Lung (tissue), 12 donors: ENCODE measurements around the gene TMEM235. TPM values are rescaled to one million over a fixed set of nuclear protein-coding genes. Genes with fewer than 3 reads are reported as not detected.

Experiments
- ATAC-seq: fragments of 200-7000 bp; cut with Tn5 transposase; one replicate; pipeline ENCODE4 v1.9.1; 2020; ENCODE audit warnings: moderate number of reproducible peaks; ENCODE audit not compliant: insufficient read depth, low FRiP score
- DNase-seq, 3 donors: peaks; one replicate each; pipeline ENCODE4 v3.0.0-alpha.2; 2013 to 2017
- H3K27ac ChIP-seq, 2 donors: one replicate each; pipeline ENCODE4 v1.5.1; 2013; ENCODE audit warnings: mild to moderate bottlenecking in 2 of 2, moderate library complexity in 2 of 2, control low read depth in 1 of 2, inconsistent platforms in 1 of 2, low read depth in 1 of 2, low read length in 1 of 2
- H3K27me3 ChIP-seq, 3 donors: one replicate each; pipeline ENCODE4 v1.5.1; 2013; ENCODE audit warnings: low read length in 2 of 3; ENCODE audit not compliant: control insufficient read depth in 3 of 3, insufficient read depth in 3 of 3
- H3K36me3 ChIP-seq, 4 donors: one replicate each; pipeline ENCODE4 v1.5.1; 2013; ENCODE audit warnings: low read length in 4 of 4, mild to moderate bottlenecking in 1 of 4, moderate library complexity in 1 of 4; ENCODE audit not compliant: control insufficient read depth in 4 of 4, insufficient read depth in 4 of 4
- H3K4me1 ChIP-seq, 5 donors: one replicate each; pipeline ENCODE4 v1.5.1; 2013; ENCODE audit warnings: low read length in 5 of 5, mild to moderate bottlenecking in 2 of 5, moderate library complexity in 1 of 5; ENCODE audit not compliant: control insufficient read depth in 5 of 5, insufficient read depth in 5 of 5
- H3K4me3 ChIP-seq: one replicate; pipeline ENCODE4 v1.5.1; 2013; ENCODE audit warnings: mild to moderate bottlenecking, control low read depth, moderate library complexity
- H3K9ac ChIP-seq, 2 donors: one replicate each; pipeline ENCODE4 v1.5.1; 2013; ENCODE audit warnings: low read length in 2 of 2, control low read depth in 1 of 2; ENCODE audit not compliant: insufficient read depth in 1 of 2
- H3K9me3 ChIP-seq, 4 donors: one replicate each; pipeline ENCODE4 v1.5.1; 2013; ENCODE audit warnings: low read length in 3 of 4, mild to moderate bottlenecking in 1 of 4, moderate library complexity in 1 of 4; ENCODE audit not compliant: control insufficient read depth in 4 of 4, insufficient read depth in 3 of 4
- CTCF ChIP-seq: IDR thresholded peaks from 2 replicates; pipeline ENCODE4 v1.5.1; 2012; ENCODE audit warnings: mild to moderate bottlenecking; ENCODE audit errors: control extremely low read depth, extremely low read depth
- WGBS, 2 donors: extraction: QIAGEN DNeasy Blood & Tissue Kit; methylation state at CpG; one replicate each; pipeline ENCODE4 v1.1.7; 2013; 5-methylcytosine and 5-hydroxymethylcytosine counted together
- polyA plus RNA-seq, 2 donors: library from polyadenylated mRNA; stranded (reverse); fragments of 200-250 nt; gene quantifications; one replicate each; pipeline ENCODE4 v1.2.1, GENCODE V29; 2013
- total RNA-seq, 2 donors: library from RNA; depleted of rRNA in 1 of 2; stranded (reverse); fragments of >200 nt in 1 of 2; gene quantifications; one replicate each; pipeline ENCODE4 v1.2.1, GENCODE V29; 2014 to 2021
- donor health status: control.
- donor health status: control.
- donor health status: Bipolar disorder and iron deficiency.
- donor health status: healthy.
- donor health status: DM: yes; HTN: yes; CAD: no.

Gene TMEM235
- total and polyA plus RNA-seq, 4 donors, result 0.08 to 0.97 TPM; not detected in 2

GRCh38 chr17:78228176-78228575, 3.3 kb upstream of the TMEM235 start:
- H3K9me3 ChIP-seq, result peaks cover 0 to 3% (median 0%) of the 10 kb centered on the region in 4 donors
- H3K27ac ChIP-seq, result no peak overlapping the region
- peaks cover 4 to 28% (median 25%) of the 10 kb centered on the region in 3 donors for H3K27me3 ChIP-seq
- DNase-seq (no peak), ATAC-seq (no peak)
- H3K4me3 ChIP-seq, result no peak overlapping the region
- H3K36me3 ChIP-seq, result peaks cover 0 to 2% (median 0%) of the 10 kb centered on the region in 4 donors
- WGBS, 2 donors, result 86 to 87% methylated on average over 4 of the region's 4 CpGs
- H3K9ac ChIP-seq, result no peak overlapping the region
- TF ChIP-seq CTCF, result no peak
- H3K4me1 ChIP-seq, result peaks cover 0 to 6% (median 0%) of the 10 kb centered on the region in 5 donors

GRCh38 chr17:78230252-78230962, 1.0 kb upstream of the TMEM235 start:
- DNase-seq (peak in 1 of 3 donors; percentile 13), ATAC-seq (no peak)
- H3K36me3 ChIP-seq, result no peaks in the 10 kb centered on the region
- peaks cover 4 to 28% (median 25%) of the 10 kb centered on the region in 3 donors for H3K27me3 ChIP-seq
- H3K9me3 ChIP-seq, result peaks cover 0 to 3% (median 0%) of the 10 kb centered on the region in 4 donors
- H3K27ac ChIP-seq, result no peak overlapping the region
- H3K9ac ChIP-seq, result no peak overlapping the region
- WGBS, 2 donors, result 71 to 80% methylated on average over 13 of the region's 13 CpGs
- peaks cover 0 to 10% (median 0%) of the 10 kb centered on the region in 5 donors for H3K4me1 ChIP-seq
- H3K4me3 ChIP-seq, result no peak overlapping the region
- TF ChIP-seq CTCF, result no peak

- Histone ChIP-seq H3K27ac (no peak overlapping the region), H3K9ac (no peak overlapping the region), H3K4me1 (peaks cover 0 to 12% (median 0%) of the 10 kb centered on the region in 5 donors), H3K27me3 (peaks cover 4 to 28% (median 25%) of the 10 kb centered on the region in 3 donors), H3K4me3 (no peak overlapping the region), H3K9me3 (peaks cover 0 to 3% (median 0%) of the 10 kb centered on the region in 4 donors), H3K36me3 (no peaks in the 10 kb centered on the region)
- DNase-seq (peak in 1 of 3 donors; percentile 43), ATAC-seq (no peak)
- 17 to 22% methylated on average over 39 to 55 of the region's 55 CpGs for WGBS, 2 donors
- no peak for TF ChIP-seq CTCF
Measured at GRCh38 chr17:78231991-78232858, 794 bp downstream of the TMEM235 start.
